ENCODE measurements around the gene PCDHGA7.
"Not testable (repeated sequence)": the region's sequence is repeated elsewhere in the genome, so short reads cannot be mapped to it uniquely, and the experiment has no call there.

DNA sequence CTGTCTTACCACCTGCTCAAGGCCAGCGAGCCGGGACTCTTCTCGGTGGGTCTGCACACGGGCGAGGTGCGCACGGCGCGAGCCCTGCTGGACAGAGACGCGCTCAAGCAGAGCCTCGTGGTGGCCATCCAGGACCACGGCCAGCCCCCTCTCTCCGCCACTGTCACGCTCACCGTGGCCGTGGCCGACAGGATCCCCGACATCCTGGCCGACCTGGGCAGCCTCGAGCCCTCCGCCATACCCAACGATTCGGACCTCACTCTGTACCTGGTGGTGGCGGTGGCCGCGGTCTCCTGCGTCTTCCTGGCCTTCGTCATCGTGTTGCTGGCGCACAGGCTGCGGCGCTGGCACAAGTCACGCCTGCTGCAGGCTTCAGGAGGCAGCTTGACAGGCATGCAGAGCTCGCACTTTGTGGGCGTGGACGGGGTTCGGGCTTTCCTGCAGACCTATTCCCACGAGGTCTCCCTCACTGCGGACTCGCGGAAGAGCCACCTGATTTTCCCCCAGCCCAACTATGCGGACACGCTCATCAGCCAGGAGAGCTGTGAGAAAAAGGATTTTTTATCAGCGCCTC is 41.7 kb upstream of the PCDHGA7 start:
- TF ChIP-seq, protein P1, sequence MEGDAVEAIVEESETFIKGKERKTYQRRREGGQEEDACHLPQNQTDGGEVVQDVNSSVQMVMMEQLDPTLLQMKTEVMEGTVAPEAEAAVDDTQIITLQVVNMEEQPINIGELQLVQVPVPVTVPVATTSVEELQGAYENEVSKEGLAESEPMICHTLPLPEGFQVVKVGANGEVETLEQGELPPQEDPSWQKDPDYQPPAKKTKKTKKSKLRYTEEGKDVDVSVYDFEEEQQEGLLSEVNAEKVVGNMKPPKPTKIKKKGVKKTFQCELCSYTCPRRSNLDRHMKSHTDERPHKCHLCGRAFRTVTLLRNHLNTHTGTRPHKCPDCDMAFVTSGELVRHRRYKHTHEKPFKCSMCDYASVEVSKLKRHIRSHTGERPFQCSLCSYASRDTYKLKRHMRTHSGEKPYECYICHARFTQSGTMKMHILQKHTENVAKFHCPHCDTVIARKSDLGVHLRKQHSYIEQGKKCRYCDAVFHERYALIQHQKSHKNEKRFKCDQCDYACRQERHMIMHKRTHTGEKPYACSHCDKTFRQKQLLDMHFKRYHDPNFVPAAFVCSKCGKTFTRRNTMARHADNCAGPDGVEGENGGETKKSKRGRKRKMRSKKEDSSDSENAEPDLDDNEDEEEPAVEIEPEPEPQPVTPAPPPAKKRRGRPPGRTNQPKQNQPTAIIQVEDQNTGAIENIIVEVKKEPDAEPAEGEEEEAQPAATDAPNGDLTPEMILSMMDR (IDR thresholded peaks at IDR 0.05) = not testable (repeated sequence)
- not testable (repeated sequence) for TF ChIP-seq TEAD4 (IDR thresholded peaks at IDR 0.05; ENCODE audit: borderline replicate concordance, insufficient read depth); POLR2AphosphoS5 (IDR thresholded peaks at IDR 0.05; ENCODE audit: low read depth, low read length); MXI1 (IDR thresholded peaks at IDR 0.05; ENCODE audit: low read depth, low read length); YY1 (IDR thresholded peaks at IDR 0.05; ENCODE audit: low read depth); FOXM1 (IDR thresholded peaks at IDR 0.05; ENCODE audit: low read depth); CHD2 (IDR thresholded peaks at IDR 0.05; ENCODE audit: low read length, partially characterized antibody); SIN3A (IDR thresholded peaks at IDR 0.05; ENCODE audit: borderline replicate concordance, low read depth, low read length)

Data from SK-N-SH (cell line).